SK-N-SH (cell line): ENCODE data around the gene TRIM38. TPM values are rescaled to one million over a fixed set of nuclear protein-coding genes. Genes with fewer than 3 reads are reported as not detected.

Source experiments
- ELF1 ChIP-seq: IDR thresholded peaks from 2 replicates; pipeline ENCODE4 v1.4.0; 2012
- FOSL2 ChIP-seq: IDR thresholded peaks from 2 replicates; pipeline ENCODE4 v1.4.0; 2012; ENCODE audit warnings: low read depth, mild to moderate bottlenecking, moderate library complexity, borderline replicate concordance
- FOXJ3 ChIP-seq: sonication (generic); formaldehyde crosslinking; IDR thresholded peaks from 2 replicates; pipeline ENCODE4 v1.5.1; 2020; ENCODE audit warnings: mild to moderate bottlenecking, missing genetic modification reagents
- GABPA ChIP-seq: IDR thresholded peaks from 2 replicates; pipeline ENCODE4 v1.4.0; 2012; ENCODE audit warnings: low read depth, mild to moderate bottlenecking
- GATA2 ChIP-seq: sonication (generic); formaldehyde crosslinking; IDR thresholded peaks from 2 replicates; pipeline ENCODE4 v1.5.0; 2020; ENCODE audit warnings: mild to moderate bottlenecking, missing genetic modification reagents
- JUND ChIP-seq: IDR thresholded peaks from 2 replicates; pipeline ENCODE4 v1.4.0; 2012
- MAX ChIP-seq: IDR thresholded peaks from 2 replicates; pipeline ENCODE4 v1.4.0; 2012; ENCODE audit warnings: low read depth
- MEF2A ChIP-seq: IDR thresholded peaks from 2 replicates; pipeline ENCODE4 v1.4.0; 2012; ENCODE audit warnings: low read depth, borderline replicate concordance
- MXI1 ChIP-seq: IDR thresholded peaks from 2 replicates; pipeline ENCODE4 v1.6.1; 2012; ENCODE audit warnings: mild to moderate bottlenecking, low read depth, low read length, improper control_type of control experiment
- NRF1 ChIP-seq: IDR thresholded peaks from 2 replicates; pipeline ENCODE4 v1.6.1; 2012; ENCODE audit warnings: low read depth, mild to moderate bottlenecking, low read length
- RAD21 ChIP-seq: IDR thresholded peaks from 2 replicates; pipeline ENCODE4 v1.6.1; 2012; ENCODE audit warnings: mild to moderate bottlenecking, low read length
- RCOR1 ChIP-seq: fragments of 150-350 bp; IDR thresholded peaks from 2 replicates; pipeline ENCODE4 v1.6.1; 2017; ENCODE audit warnings: antibody characterized with exemption, low read length
- REST ChIP-seq: IDR thresholded peaks from 2 replicates; pipeline ENCODE4 v1.6.1; 2012; ENCODE audit warnings: mild to moderate bottlenecking, low read depth, low read length, moderate library complexity
- SIN3A ChIP-seq: IDR thresholded peaks from 2 replicates; pipeline ENCODE4 v1.6.1; 2012; ENCODE audit warnings: low read depth, mild to moderate bottlenecking, low read length, moderate library complexity, borderline replicate concordance
- TCF12 ChIP-seq: IDR thresholded peaks from 2 replicates; pipeline ENCODE4 v1.4.0; 2012
- USF1 ChIP-seq: IDR thresholded peaks from 2 replicates; pipeline ENCODE4 v1.4.0; 2012; ENCODE audit warnings: low read depth, borderline replicate concordance
- USF2 ChIP-seq: fragments of 150-350 bp; IDR thresholded peaks from 2 replicates; pipeline ENCODE4 v1.6.1; 2017; ENCODE audit warnings: antibody characterized with exemption, low read length, low read depth, borderline replicate concordance
- YY1 ChIP-seq: IDR thresholded peaks from 2 replicates; pipeline ENCODE4 v1.4.0; 2012; ENCODE audit warnings: low read depth, mild to moderate bottlenecking
- ZBTB33 ChIP-seq: IDR thresholded peaks from 2 replicates; pipeline ENCODE4 v1.4.0; 2012; ENCODE audit warnings: low read depth, borderline replicate concordance
- polyA plus RNA-seq, 3 experiments: library from polyadenylated mRNA; depleted of rRNA; stranded (reverse); fragments of >200 nt; gene quantifications; 2 replicates each; pipeline ENCODE4 v1.2.3, GENCODE V29; 2012

The TRIM38 gene
- polyA plus RNA-seq, 1 of the 3 experiments (the other 2 are of a cell fraction): 0.62 TPM

GRCh38 chr6:25971187-25971821 lies 8.7 kb downstream of the TRIM38 start (continued):
- TF ChIP-seq FOXJ3 (CRISPR knock-in tag): no peak
- no peak for TF ChIP-seq ELF1
- no peak for TF ChIP-seq GABPA
- peak; percentile 31; the same call in 1 of the 2 replicates for TF ChIP-seq USF1
- peak; percentile 61; the same call in 1 of the 2 replicates for TF ChIP-seq FOSL2
- no peak for TF ChIP-seq REST
- no peak for TF ChIP-seq RCOR1
- no peak for TF ChIP-seq RAD21
- peak; percentile 52 for TF ChIP-seq TCF12
- no peak for TF ChIP-seq SIN3A
- no peak for TF ChIP-seq USF2
- no peak for TF ChIP-seq NRF1
- TF ChIP-seq MXI1: no peak
- no peak for TF ChIP-seq ZBTB33
- no peak for TF ChIP-seq GATA2 (CRISPR knock-in tag)
- no peak for TF ChIP-seq YY1
- peak; percentile 78 for TF ChIP-seq JUND
- no peak for TF ChIP-seq MEF2A
- TF ChIP-seq MAX: no peak
- TF ChIP-seq, all 33 proteins: peak for 5
